Kidney tubule cell (primary cell): Measurements from ENCODE around the gene NFKBIE.

ENCODE experiments used
- DNase-seq: peaks from one replicate; pipeline ENCODE4 v3.0.0-alpha.2; 2018; ENCODE audit warnings: low spot score

The NFKBIE gene

DNA sequence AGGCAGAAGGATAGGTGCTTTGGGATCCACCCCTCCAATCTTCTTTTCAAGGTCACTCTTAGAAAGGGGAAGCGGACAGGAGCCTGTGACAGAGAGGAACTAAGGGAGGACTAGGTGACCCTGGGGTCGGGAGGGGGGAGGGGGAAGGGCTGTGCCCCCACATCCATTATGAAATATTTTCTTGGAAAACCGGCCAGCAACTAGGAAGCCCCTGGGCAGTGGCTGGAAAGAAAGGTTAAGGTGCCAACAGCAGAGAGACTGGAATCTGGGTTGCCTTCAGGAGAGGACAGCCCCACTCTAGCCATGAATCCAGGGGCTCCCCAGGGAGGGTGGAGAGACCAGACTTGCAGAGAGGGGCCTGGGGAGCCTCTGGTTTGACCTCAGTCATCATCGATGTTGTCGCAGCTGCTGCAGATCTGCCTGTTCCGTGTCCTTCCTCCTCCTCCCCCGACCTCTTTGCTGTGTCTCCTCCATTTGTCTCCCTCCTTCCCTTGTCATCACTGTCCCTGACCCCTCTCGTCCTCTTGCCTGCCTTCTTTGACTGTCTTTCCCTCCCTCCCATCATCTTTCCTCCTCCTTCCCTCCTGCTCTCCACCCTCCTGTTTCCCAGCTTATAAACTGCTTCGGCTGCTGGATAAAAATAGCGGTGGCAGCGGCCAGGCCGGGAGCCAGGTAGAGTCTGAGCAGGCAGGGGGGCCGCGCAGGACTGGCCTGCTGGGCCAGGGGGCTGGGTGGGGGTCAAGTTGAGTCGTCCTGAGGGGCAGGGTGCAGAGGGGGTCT, 38.8 kb downstream of the NFKBIE start:
- no peak for DNase-seq

DNA sequence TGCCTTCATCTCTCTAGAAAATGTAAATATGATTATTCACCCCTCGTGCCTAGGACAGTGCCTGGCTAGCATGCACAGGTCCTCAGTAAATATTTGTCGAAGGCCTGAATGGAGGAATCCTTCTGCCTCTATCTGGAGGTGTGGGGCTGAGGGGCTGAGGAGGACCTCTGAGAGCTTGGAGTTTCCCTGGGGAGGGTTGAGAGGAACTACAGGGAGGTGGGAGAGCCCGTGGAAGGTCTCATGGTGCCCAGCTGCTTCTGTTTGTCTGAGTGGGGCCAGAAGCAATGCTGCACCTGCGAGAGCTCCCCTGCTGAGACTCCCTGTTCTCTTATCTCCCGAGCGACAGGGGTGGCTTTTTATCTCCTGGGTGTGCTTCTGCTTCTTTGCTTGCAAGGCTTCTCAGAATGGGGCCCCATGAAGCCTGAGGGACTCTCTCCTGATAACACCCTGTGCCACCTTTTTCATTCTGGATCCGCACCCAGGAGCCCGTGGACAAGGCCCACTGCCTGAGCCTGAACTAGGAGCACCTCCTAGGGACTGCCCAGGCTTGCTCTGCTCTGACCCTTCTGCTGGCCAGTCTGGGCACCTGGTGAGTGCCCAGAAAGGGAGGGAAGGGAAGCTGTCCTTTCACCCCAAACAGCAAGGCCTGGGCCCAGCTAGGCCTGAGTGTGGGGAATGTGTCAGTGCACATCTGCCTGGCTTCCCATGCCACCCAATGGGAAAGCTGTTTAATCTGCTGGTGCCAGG, 39.6 kb downstream of the NFKBIE start:
- no peak for DNase-seq

DNA sequence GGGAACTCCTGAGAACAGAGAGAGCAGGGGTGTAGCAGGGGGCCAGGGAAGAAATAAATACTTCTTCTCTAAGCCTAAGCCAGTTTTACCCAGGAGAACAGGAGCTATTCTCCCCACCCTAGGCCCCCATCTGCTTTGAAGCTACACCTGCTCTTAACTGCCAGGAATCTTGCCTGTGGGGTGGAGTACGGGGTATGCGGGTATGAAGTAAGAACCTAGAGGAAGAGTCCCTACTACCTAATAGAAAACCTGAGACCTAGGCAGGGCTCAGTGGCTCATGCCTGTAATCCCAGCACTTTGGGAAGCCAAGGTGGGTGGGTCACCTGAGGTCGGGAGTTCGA, 40.4 kb downstream of the NFKBIE start:
- no peak for DNase-seq

DNA sequence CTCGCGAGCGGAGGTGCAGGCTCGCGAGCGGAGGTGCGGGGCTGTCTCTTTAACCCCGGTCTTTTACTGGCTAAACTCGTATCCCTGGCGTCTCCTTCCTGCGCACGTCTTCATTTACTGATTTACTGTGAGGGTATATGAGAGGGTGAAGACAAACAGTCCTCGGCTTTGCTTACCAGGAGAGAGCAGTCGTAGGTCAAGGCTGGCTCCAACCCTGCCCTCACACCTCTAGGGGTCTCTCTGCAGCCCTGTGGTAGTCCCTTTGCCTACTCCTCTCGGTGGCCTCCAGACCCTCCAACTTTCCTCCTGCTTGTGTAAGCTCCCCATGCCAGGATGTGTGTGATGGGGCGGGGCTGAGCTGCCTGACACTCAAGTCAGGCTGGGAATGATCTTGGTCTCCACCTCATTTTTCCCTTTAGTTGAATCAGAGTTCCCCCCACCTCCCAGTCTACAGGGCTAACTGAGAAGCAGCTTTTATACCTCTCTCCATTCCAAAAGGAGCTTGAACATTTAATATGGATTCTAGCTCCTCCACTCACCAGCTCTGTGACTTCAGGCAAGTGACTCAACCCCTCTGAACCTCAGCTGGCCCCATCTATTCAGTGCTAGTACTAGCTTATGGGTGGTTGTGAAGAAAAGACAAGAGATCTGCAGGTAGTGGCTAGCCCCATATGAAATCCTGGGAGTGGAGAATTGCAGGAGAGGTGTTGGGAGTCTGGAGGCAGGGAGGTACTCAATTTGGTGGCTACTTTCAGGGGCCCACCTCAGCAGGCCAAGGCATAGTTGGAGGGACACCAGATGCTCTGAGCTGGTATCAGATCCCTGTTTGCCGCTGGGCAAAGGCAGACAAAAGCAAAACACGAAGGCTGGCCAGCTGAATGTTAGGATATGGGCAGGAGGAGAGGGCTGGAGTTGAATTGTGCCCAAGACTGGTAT, 41.1 kb downstream of the NFKBIE start:
- peak; percentile 46 for DNase-seq

DNA sequence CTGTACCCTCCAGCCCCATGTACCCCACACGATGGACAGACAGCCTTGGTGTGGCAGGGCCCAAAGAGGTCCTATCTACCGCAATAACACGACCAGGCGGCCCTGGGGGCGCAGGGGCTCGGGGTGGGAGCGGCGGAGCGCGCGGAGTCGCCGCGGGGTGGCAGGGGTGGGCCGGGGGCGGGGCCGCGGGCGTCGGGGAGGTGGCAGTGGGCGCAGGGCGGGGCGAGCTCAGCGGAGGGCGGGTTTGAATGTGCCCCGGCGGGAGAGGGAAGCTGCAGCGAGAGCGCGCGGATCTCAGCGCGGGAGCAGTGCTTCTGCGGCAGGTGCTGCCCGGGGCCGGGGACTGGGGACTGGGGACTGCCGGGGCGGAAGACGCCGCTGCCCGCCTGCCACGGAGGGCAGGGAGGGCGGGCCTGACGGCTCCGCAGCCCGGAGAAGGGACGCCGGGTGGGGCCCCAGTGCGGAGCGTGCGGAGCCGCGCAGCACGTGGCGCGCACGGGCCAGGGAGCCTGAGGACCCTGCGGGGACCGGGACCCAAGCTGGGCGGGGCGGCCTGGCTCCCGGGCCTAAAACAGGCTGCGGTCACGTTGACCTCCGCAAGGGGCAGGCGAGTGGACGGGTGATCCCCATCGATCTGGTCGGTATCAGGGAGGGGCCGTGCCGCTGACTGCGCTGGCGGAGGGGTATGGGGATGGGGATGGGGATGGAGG, 41.9 kb downstream of the NFKBIE start, which contains the start of gene SLC29A1:
SLC29A1 (plus strand) TSS at position 277 of the 710 bp plus-strand sequence. CDS start 3,719 bp downstream, outside the sequence.
- peak; percentile 71 for DNase-seq

DNA sequence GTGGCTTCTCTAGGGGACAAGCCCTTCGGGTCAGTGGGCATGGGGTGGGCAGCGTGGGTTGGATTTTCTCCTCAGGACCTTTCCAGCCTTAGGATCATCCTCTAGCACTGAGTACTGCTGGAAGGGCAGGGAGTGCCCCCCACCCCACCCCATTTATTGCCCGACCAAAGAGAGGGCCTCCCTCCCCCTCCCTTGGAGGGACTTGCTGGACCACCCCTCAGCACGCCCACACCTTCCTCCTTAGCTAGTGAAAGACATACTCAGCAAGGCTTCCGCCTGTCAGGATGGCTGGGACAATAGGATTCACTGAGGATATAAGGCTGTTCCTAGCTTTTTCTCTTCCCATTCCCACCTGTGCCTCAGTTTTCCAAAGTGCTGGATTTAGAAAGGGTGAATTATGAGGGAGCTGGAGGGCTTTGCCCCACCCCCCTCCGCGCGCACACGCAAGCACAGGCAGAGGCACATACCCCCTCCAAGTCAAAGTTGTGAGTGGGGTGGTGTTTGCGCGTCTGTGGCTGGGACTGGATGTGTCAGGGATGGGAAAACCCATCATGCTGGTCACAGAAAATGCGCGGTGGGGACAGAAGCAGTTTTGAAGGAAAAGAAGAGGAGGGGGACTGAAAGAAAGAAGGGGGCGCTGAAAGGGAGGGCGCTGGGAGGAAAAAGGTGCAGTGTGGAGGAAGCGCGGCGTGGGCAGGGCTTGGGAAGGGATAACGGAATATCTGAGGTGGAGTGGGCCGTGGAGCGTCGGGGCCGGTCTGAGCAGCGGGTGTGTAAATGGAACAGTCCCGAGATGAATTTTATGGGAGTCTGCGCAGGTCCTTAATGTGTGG, 42.6 kb downstream of the NFKBIE start:
- DNase-seq = no peak

DNA sequence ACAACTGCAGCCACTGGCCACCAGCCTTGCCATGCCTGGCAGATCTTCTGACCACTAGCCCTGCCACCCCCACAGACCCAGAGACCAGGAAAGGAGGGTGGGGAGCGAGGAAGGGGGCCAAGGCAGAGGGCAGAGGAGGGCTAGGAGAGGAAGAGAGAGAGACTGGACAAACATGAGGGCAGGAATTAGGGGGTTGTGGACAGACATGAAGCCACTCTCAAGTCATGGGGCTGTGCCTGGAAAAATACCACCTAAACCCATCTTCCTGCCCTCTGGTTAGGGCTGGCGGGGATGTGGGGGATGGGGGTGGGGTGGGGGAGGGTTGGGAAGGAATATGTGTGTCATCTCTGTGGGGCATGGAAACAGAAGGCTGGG, 43.4 kb downstream of the NFKBIE start:
- DNase-seq = no peak

DNA sequence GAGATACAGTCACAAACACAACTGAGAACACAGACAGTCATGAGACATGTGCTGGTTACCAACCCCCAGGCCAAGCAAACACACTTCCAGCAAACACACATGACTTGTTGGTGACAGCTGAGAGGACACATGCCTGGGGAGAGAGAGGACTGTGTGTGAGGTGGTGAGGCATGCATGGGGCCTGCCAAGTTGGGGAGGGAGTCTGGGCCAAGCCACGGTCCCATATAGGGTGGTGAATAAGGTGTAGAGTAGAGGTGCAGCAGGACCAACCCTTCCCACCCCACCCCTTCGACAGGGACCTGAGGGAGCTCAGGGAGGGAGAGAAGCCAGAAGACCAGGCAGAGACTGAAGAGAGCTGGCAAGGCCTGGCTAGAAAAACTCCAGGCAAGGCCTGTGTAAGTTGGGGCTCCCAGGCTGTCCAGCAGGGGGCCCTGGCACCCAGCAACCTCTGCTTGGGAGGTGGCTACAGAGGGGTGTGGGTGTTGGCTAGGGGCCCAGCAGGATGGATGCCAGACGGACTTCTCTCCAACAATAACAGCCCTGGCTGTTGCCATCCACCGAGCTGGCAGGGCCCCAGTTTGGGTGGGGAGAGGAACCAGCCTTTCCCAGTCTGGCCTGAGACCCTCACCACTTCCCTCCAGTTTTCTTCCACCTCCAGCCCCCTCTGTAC, 43.9 kb downstream of the NFKBIE start:
- peak; percentile 91 for DNase-seq

DNA sequence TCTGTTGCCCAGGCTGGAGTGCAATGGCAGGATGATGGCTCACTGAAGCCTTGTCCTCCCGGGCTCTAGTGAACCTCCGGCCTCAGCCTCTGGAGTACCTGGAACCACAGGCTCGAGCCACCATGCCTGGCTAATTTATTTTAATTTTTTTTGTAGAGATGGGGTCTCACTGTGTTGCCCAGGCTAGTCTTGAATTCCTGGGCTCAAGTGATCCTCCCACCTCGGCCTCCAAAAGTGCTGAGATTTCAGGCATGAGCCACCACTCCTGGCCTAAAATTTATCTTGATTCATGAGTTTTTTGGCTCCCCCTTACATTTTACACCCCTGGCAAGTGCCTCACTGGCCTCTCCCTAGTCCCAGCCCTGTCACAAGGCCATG, 44.4 kb downstream of the NFKBIE start:
- no peak for DNase-seq

DNA sequence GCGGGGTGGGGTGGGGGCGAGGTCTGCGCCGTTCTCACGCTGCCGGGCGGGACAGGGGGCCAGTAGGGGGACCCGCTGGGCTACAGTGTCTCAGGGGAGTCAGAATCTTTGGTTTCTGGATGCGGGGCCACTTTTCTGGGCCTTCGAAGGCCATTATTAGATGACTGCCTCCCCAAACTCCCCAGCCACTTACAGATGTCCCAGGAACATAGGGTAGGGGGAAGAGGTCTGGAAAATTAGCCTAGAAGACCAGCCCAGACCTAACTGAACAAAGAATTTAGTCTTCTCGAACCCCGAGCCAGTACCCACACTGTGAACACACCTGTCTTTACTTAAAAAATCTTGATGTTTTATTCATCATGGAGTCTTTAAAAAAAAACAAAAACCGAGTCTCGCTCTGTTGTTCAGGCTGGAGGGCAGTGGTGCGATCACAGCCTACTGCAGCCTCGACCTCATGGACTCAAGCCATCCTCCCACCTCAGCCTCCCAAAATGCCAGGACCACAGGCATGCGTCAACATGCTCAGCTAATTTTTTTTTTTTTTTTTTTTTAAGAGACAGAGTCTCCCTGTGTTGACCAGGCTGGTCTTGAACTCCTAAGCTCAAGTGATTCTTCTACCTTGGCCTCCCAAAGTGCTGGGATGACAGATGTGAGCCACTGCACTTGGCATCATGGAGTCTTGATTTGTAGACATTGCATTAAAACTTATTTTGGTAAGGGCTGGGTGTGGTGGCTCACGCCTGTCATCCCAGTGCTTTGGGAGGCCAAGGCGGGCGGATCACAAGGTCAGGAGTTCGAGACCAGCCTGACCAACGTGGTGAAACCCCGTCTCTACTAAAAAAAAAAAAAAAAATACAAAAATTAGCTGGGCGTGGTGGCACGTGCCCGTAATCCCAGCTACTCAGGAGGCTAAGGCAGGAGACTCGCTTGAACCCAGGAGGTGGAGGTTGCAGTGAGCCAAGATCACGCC, 45.3 kb downstream of the NFKBIE start:
- DNase-seq = no peak

DNA sequence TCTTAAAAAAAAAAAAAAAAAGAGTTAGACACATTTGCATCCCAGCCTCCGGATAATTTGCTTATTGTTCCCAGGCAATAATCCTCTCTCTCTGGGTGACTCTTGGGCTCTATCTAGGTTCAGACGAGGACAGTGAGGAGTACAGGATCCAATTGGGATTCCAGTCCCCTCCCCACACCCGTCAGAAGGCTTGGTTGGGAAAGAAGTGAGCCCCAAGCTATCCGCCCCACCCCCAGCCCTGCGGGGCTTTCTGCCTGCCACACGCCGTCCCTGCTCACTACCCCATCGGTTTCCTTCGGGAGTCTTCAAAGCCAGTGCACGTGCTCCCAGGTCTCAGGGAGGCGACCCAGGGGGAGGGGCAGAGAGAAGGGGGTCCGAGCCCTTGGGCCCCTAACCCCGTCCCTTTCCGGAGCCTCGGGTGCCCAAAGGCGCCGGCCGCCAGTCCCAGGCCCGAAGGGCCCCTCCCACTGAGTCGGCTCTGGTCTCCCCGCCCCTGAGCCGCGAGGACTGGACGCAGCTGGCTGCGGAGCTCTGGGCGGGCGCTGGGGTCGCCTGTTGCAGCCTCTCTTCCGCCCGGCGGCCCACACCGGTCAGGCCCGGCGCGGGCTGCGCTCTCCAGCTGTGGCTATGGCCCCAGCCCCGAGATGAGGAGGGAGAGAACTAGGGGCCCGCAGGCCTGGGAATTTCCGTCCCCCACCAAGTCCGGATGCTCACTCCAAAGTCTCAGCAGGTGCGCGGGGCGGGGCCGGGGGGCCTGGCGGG, 46.1 kb downstream of the NFKBIE start:
- DNase-seq = peak; percentile 75

DNA sequence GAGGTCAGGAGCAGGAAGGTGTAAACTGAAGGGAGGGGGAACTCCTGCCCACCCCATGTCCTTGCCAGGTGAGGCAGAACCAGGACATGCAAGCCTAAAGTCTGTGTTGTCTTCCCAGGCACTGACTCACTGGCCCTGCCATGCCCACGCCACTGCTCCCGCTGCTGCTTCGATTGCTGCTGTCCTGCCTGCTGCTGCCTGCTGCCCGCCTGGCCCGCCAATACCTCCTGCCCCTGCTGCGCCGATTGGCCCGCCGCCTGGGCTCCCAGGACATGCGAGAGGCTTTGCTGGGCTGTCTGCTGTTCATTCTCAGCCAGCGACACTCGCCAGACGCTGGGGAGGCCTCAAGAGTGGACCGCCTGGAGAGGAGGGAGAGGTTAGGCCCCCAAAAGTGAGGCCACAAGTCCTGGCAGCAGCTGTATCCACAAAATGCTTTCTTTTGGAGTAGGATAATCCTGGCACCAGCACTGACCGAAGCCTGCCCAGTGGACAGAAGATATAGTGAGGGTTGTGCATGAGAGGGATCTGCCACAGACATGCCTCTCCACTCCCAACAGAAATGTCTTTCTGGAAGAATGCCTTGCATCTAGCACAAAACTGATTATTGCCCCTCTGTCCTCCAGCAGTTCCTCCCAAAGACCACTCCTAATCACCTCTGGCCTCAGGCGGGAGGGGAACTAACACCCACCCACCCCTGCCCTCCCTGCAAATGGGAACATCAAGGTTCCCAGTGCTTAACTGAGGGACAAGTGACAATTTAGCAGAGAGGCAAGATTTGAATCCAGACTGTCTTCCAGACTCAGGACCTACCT, 47.8 kb downstream of the NFKBIE start:
- DNase-seq = peak; percentile 78

DNA sequence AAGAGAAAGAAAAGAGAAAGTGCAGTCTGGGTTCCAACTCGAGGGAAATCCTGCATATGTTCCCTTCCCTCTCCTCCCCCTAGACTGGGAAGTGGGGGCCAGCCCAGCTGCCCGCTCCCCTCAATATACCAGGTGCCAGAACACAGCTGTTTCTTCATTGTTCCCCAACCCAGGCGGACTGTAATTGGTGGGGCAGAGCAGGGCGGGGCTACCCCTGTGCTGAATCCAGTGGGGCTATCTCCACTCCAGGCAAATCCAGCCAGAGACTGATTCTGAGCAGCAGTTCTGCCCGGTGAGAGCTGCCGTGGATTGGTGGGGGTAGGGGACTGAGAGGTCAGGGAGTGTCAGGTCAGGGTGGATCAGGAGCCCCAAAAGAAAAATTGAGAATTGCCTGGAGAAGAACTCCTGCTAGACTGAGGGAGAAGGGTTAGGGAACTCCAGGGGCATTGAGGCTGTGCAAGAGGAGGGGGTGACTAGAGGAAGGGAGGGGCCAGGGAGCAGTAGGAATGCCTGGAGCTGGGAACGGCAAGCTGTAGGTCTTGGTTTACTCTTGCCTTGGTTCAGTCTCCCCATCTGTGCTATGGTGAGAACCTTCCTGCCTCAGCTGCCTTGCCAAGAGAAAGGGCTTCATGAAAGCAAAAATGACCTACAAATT, 48.5 kb downstream of the NFKBIE start, which contains the start of gene MYMX:
MYMX (plus strand) TSS at position 250 of the 655 bp plus-strand sequence. CDS start 546 bp downstream, outside the sequence.
- DNase-seq = no peak

DNA sequence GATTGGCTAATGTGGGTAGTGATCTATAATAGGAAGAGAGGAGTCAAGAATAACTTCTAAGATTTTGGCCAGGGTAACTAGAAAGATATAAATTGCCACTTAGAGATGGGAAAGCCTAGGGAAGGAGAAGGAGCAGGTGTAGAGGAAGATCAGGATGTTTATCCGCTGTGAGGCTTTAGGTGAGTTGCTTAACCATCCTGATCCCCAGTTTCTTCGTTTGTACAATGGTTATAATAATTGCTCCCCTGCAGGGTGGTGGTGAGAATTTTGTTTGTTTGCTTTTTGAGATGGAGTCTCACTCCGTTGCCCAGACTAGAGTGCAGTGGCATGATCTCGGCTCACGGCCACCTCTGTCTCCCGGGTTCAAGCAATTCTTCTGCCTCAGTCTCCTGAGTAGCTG, 51.0 kb downstream of the NFKBIE start:
- no peak for DNase-seq

DNA sequence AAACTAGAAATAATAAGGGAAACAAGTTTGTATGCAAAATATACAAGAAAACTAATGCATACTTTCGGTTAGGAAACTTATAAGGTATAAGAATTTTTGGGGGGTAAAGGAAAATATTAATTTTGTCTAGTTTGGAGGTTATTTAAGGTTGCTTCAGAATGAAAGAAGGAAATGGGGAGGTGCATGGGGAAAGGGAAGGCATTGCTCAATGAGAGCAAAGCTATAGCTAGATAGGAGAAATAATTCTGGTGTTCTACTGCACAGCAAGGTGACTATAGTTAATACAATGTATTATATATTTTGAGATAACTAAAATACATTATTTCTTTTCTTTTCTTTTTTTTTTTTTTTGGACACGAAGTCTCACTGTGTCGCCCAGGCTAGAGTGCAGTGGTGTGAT, 54.1 kb downstream of the NFKBIE start:
- DNase-seq = no peak
